Neuronal stem cell (in vitro differentiated cells): ENCODE measurements around the gene IL21R.

Experiments used
- DNase-seq: peaks from one replicate; pipeline ENCODE4 v3.0.0-alpha.2; 2013; ENCODE audit warnings: low spot score
- H2AFZ ChIP-seq: one replicate; pipeline ENCODE4 v1.6.1; 2013; ENCODE audit warnings: mild to moderate bottlenecking, low read length, inconsistent platforms
- H2AK5ac ChIP-seq: 2 replicates; pipeline ENCODE4 v1.6.1; 2013; ENCODE audit warnings: low read depth, mild to moderate bottlenecking, inconsistent platforms, low read length, moderate library complexity, mixed read lengths
- H2BK120ac ChIP-seq: 2 replicates; pipeline ENCODE4 v1.6.1; 2013; ENCODE audit warnings: low read depth, mild to moderate bottlenecking, inconsistent platforms, low read length, moderate library complexity, mixed read lengths
- H2BK12ac ChIP-seq: one replicate; pipeline ENCODE4 v1.6.1; 2013; ENCODE audit warnings: low read length, inconsistent platforms
- H2BK15ac ChIP-seq: 2 replicates; pipeline ENCODE4 v1.6.1; 2013; ENCODE audit warnings: mild to moderate bottlenecking, low read length, inconsistent platforms, mixed read lengths
- H2BK5ac ChIP-seq: one replicate; pipeline ENCODE4 v1.6.1; 2013; ENCODE audit warnings: inconsistent platforms, mild to moderate bottlenecking, low read length, moderate library complexity
- H3K14ac ChIP-seq: one replicate; pipeline ENCODE4 v1.6.1; 2013; ENCODE audit warnings: low read length, inconsistent platforms
- H3K18ac ChIP-seq: 2 replicates; pipeline ENCODE4 v1.6.1; 2013; ENCODE audit warnings: low read length, inconsistent platforms
- H3K23ac ChIP-seq: 2 replicates; pipeline ENCODE4 v1.6.1; 2013; ENCODE audit warnings: low read depth, mild to moderate bottlenecking, mixed read lengths, low read length, inconsistent platforms; ENCODE audit not compliant: poor library complexity
- H3K27ac ChIP-seq: replicated peaks from 3 replicates; pipeline ENCODE4 v1.5.1; 2013; ENCODE audit warnings: low read length, inconsistent platforms
- H3K27me3 ChIP-seq, 3 experiments: 2 replicates each; pipeline ENCODE4 v1.6.1; 2013; ENCODE audit warnings: low read length in 3 of 3, mild to moderate bottlenecking in 2 of 3, inconsistent platforms in 1 of 3, low read depth in 1 of 3, mixed read lengths in 1 of 3, moderate library complexity in 1 of 3; ENCODE audit not compliant: control insufficient read depth in 3 of 3, insufficient read depth in 3 of 3
- H3K36me3 ChIP-seq, 2 donors: replicated peaks in 1 of 2; 2 replicates each; pipeline ENCODE4 v1.6.1; 2013; ENCODE audit warnings: low read length in 2 of 2; ENCODE audit not compliant: control insufficient read depth in 2 of 2, insufficient read depth in 2 of 2
- H3K4ac ChIP-seq: 2 replicates; pipeline ENCODE4 v1.6.1; 2013; ENCODE audit warnings: inconsistent platforms, mild to moderate bottlenecking, low read length, moderate library complexity
- H3K4me1 ChIP-seq, 2 donors: 1 replicate in 1 of 2; 2 replicates in 1 of 2; pipeline ENCODE4 v1.6.1; 2013; ENCODE audit warnings: low read length in 2 of 2, low read depth in 1 of 2; ENCODE audit not compliant: control insufficient read depth in 2 of 2, insufficient read depth in 1 of 2
- H3K4me2 ChIP-seq: one replicate; pipeline ENCODE4 v1.6.1; 2013; ENCODE audit warnings: mild to moderate bottlenecking, low read length, inconsistent platforms; ENCODE audit not compliant: insufficient read depth, poor library complexity, severe bottlenecking
- H3K4me3 ChIP-seq, 2 donors: 2 replicates each; pipeline ENCODE4 v1.5.1; 2013; ENCODE audit warnings: low read length in 2 of 2, mild to moderate bottlenecking in 2 of 2, inconsistent platforms in 1 of 2, moderate library complexity in 1 of 2
- H3K79me1 ChIP-seq: one replicate; pipeline ENCODE4 v1.6.1; 2013; ENCODE audit warnings: low read depth, mild to moderate bottlenecking, inconsistent platforms, low read length, moderate library complexity
- H3K9ac ChIP-seq: one replicate; pipeline ENCODE4 v1.6.1; 2013; ENCODE audit warnings: mild to moderate bottlenecking, low read depth, low read length, inconsistent platforms; ENCODE audit not compliant: poor library complexity
- H3K9me3 ChIP-seq, 2 donors: replicated peaks in 1 of 2; 2 replicates each; pipeline versions ENCODE3 to v1.6.1; 2013; ENCODE audit warnings: low read length in 2 of 2, mild to moderate bottlenecking in 2 of 2, inconsistent platforms in 1 of 2, low read depth in 1 of 2, mixed read lengths in 1 of 2, moderate library complexity in 1 of 2; ENCODE audit not compliant: control insufficient read depth in 2 of 2, insufficient read depth in 1 of 2
- H4K8ac ChIP-seq: one replicate; pipeline ENCODE4 v1.6.1; 2013; ENCODE audit warnings: low read depth, mild to moderate bottlenecking, inconsistent platforms, low read length, moderate library complexity
- H4K91ac ChIP-seq: one replicate; pipeline ENCODE4 v1.6.1; 2013; ENCODE audit warnings: low read length, low read depth, mild to moderate bottlenecking, inconsistent platforms; ENCODE audit not compliant: poor library complexity
- WGBS, 2 donors: extraction: QIAGEN DNeasy Blood & Tissue Kit; methylation state at CpG; one replicate each; pipeline ENCODE4 v1.1.7; 2013; ENCODE audit warnings: missing lambda C conversion rate in 2 of 2, mixed read lengths in 1 of 2; ENCODE audit not compliant: insufficient read length in 2 of 2, insufficient replicate concordance in 1 of 2; ENCODE audit errors: extremely low coverage in 2 of 2; 5-methylcytosine and 5-hydroxymethylcytosine counted together

The IL21R gene

GRCh38 chr16:27461483-27462171 is 59.7 kb downstream of the IL21R start:
- no peak overlapping the region for H2BK12ac ChIP-seq
- no peak overlapping the region for H4K8ac ChIP-seq
- H2AK5ac ChIP-seq = no peak overlapping the region
- no peak overlapping the region for H4K91ac ChIP-seq
- no CpG with 5 or more reads among the region's 16 CpGs for WGBS, 2 donors
- H3K14ac ChIP-seq = peak overlapping the region; percentile 82
- H3K4me1 ChIP-seq = no peaks in the 10 kb centered on the region
- H2AFZ ChIP-seq = no peak overlapping the region
- H3K9ac ChIP-seq = no peak overlapping the region
- no peak overlapping the region for H3K18ac ChIP-seq
- H3K27me3 ChIP-seq = no peaks in the 10 kb centered on the region
- no peak overlapping the region for H2BK5ac ChIP-seq
- no peak overlapping the region for H2BK120ac ChIP-seq
- DNase-seq = no peak
- H3K79me1 ChIP-seq = no peaks in the 10 kb centered on the region
- H3K36me3 ChIP-seq = peaks cover 51 to 81% of the 10 kb centered on the region in 2 donors
- no peak overlapping the region for H3K4ac ChIP-seq
- no peak overlapping the region for H2BK15ac ChIP-seq
- peak overlapping the region in 1 of 2 donors; percentile 16 for H3K4me3 ChIP-seq
- peak overlapping the region; percentile 73 for H3K23ac ChIP-seq
- no peak overlapping the region for H3K27ac ChIP-seq
- H3K4me2 ChIP-seq = no peak overlapping the region
- H3K9me3 ChIP-seq = no peaks in the 10 kb centered on the region

GRCh38 chr16:27462200-27462845 is 60.3 kb downstream of the IL21R start:
- Histone ChIP-seq H2BK120ac (no peak overlapping the region), H3K27me3 (no peaks in the 10 kb centered on the region), H4K91ac (no peak overlapping the region), H3K9ac (peak overlapping the region; percentile 60), H3K4me3 (no peak overlapping the region), H3K23ac (peak overlapping the region; percentile 73), H2BK12ac (no peak overlapping the region), H2AK5ac (no peak overlapping the region), H3K27ac (no peak overlapping the region), H2AFZ (no peak overlapping the region), H2BK5ac (no peak overlapping the region), H3K4ac (no peak overlapping the region), H3K9me3 (no peaks in the 10 kb centered on the region), H3K36me3 (peaks cover 57 to 88% of the 10 kb centered on the region in 2 donors), H3K18ac (no peak overlapping the region), H3K14ac (peak overlapping the region; percentile 82), H4K8ac (no peak overlapping the region), H3K4me1 (no peaks in the 10 kb centered on the region), H2BK15ac (no peak overlapping the region), H3K79me1 (no peaks in the 10 kb centered on the region), H3K4me2 (no peak overlapping the region)
- no CpG with 5 or more reads among the region's 18 CpGs for WGBS, 2 donors
- DNase-seq = no peak

- peak overlapping the region; percentile 60 for H3K9ac ChIP-seq
- no peak overlapping the region for H2AFZ ChIP-seq
- H2BK5ac ChIP-seq = no peak overlapping the region
- H3K79me1 ChIP-seq = no peaks in the 10 kb centered on the region
- DNase-seq = no peak
- H4K91ac ChIP-seq = no peak overlapping the region
- no peak overlapping the region for H2BK120ac ChIP-seq
- H3K27me3 ChIP-seq = no peaks in the 10 kb centered on the region
- H2BK12ac ChIP-seq = no peak overlapping the region
- H3K4ac ChIP-seq = no peak overlapping the region
- no peak overlapping the region for H3K4me2 ChIP-seq
- H3K27ac ChIP-seq = no peak overlapping the region
- no peak overlapping the region for H2AK5ac ChIP-seq
- no peaks in the 10 kb centered on the region for H3K4me1 ChIP-seq
- H3K14ac ChIP-seq = no peak overlapping the region
- H3K9me3 ChIP-seq = no peaks in the 10 kb centered on the region
- no peak overlapping the region for H4K8ac ChIP-seq
- H2BK15ac ChIP-seq = no peak overlapping the region
- no CpG with 5 or more reads among the region's 24 CpGs for WGBS, 2 donors
- H3K18ac ChIP-seq = no peak overlapping the region
- H3K23ac ChIP-seq = no peak overlapping the region
- H3K36me3 ChIP-seq = peaks cover 64 to 95% of the 10 kb centered on the region in 2 donors
- H3K4me3 ChIP-seq = no peak overlapping the region
Measured at GRCh38 chr16:27462846-27463682, 61.1 kb downstream of the IL21R start.
